ENCODE data around the gene ZNF177.

ZNF177 gene

GRCh38 chr19:9430444-9430843 lies 67.6 kb downstream of the ZNF177 start:
- no peak for DNase-seq (ENCODE audit: low read depth)

- DNase-seq (ENCODE audit: low read depth), result no peak
These were observed 68.7 kb downstream of the ZNF177 start for GRCh38 chr19:9431475-9431874.

All from fibroblast of gingiva (primary cell).